GM21529 (cell line): ENCODE results near the gene CD248.
A peak's percentile ranks its signal among the peaks of the same experiment; 100 is the strongest.

Source experiments
- ATAC-seq: cut with Tn5 transposase; IDR thresholded peaks from one replicate; pipeline ENCODE4 v1.9.1; 2021; ENCODE audit not compliant: unreplicated experiment

Gene CD248

DNA sequence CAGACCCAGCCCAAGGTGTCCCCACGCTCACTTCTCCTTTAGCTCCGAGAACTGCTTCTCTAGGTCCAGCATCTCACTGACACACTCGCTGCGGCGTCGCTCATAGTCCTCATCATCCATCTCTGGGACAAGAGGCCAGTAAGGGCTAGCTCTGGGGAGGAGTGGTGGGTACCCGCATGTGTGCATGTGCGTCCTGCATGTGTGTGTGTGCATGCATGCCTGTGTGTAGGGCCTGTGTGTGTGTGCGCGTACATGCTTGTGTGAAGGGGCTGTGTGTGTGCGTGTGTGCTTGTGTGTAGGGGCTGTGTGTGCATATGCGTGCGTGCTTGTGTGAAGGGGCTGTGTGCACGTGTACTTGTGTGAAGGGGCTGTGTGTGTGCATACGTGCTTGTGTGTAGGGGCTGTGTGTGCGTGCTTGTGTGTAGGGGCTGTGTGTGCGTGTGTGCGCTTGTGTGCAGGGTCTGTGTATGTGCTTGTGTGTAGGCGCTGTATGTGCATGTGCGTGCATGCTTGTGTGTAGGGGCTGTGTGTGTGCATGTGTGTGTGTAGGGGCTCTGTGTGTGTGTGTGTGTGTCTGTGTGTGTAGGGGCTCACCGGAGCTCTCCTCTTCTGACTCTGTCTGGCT lies 24.8 kb upstream of the CD248 start:
- no peak for ATAC-seq

DNA sequence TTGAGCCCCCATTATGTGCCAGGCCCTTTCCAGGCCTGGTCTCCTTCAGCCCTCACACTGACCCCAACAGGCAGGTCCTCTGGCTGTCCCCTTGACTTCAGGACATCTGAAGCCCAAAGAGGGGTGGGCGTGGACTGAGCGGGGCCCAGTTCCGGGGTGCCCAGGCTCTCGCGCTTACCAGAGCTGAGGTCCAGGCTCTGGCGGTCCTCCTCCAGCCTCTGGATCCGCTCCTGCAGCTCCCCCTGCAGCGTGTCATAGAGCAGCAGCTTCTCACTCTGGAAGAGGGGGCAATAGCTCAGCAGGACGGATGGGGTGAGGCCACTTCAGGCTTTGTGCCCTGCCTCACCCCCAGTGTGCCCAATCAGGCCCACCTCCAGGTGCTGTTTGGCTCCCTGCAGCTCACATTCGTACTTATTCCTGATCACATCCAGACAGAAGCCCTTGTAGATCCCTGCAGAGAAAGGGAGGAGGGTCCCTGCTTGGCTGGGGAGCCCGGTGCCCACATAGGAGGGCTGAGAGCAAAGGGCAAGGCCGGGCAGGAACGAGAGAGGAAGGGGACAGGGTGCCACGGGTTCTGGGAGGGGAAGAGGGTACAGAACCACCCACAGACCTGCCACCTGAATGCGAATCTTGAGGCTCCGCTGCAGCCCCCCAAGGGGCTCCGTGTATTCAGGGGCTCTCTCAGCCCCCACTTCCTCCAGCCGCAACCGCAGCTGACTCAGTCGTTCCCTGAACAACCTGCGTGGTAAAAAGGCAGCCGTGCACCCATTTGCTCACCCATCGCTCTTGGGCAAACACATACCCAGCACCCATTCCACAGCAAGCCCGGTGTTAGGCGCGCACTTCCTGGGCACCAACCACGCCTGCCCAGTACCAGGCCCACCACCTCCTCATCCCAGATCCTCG lies 24.0 kb upstream of the CD248 start:
- no peak for ATAC-seq

DNA sequence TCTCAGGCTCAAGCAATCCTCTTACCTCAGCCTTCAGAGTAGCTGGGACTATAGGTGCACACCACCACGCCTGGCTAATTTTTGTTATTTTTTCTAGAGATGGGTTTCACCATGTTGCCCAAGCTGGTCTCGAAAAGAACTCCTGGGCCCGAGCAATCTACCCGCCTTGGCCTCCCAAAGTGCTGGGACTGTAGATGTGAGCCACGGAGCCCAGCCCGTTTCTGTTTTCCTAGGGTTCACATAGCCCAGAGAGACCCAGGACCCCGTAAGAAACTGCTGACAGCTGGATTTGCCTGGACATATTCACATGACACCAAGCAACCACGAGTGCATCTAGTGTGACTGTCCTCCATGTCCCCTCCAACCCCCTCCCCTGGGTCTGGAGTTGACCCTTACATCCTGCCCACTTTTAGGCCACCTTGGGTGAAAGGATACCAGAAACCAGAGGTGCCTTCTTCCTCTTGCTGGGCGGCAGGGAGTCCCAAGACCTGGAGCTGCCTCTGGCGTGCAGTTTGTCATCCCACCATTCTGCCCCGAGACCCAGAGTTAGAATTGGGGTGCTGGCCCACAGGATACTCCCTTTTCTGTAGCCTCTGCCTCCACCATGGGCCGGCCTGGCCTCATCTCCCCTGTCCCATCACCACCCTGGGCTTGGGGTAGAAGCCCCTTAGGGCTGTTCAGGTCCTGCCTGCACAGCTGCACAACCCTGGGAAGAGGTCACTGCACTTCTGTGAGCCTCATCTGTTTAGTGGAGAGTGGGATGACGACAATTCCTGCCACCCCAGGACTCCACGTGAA lies 23.0 kb upstream of the CD248 start:
- no peak for ATAC-seq

DNA sequence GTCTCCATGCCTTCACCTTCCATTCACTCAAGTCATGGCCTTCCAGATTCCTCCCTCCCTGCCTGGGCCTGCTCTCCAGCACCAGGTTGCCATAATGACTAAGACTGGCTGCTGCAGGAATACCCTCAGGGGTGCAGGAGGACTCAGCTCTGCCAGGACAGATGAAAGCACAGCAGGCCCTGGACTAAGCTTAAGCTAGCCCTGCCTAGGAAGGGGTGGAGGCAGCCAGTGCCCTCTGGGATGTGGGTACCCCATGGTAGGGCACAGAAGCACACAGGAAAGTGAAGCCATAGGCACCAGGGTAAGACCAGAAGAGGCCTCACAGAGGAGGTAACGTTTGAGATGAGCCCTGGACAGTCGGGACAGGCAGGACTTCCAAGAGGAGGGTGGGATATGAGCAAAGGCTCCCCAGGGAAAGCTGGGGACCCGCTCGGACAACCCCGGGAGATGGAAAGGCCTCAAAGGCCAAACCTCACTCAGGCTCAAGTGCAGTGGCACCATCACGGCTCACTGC lies 22.4 kb upstream of the CD248 start:
- no peak for ATAC-seq

DNA sequence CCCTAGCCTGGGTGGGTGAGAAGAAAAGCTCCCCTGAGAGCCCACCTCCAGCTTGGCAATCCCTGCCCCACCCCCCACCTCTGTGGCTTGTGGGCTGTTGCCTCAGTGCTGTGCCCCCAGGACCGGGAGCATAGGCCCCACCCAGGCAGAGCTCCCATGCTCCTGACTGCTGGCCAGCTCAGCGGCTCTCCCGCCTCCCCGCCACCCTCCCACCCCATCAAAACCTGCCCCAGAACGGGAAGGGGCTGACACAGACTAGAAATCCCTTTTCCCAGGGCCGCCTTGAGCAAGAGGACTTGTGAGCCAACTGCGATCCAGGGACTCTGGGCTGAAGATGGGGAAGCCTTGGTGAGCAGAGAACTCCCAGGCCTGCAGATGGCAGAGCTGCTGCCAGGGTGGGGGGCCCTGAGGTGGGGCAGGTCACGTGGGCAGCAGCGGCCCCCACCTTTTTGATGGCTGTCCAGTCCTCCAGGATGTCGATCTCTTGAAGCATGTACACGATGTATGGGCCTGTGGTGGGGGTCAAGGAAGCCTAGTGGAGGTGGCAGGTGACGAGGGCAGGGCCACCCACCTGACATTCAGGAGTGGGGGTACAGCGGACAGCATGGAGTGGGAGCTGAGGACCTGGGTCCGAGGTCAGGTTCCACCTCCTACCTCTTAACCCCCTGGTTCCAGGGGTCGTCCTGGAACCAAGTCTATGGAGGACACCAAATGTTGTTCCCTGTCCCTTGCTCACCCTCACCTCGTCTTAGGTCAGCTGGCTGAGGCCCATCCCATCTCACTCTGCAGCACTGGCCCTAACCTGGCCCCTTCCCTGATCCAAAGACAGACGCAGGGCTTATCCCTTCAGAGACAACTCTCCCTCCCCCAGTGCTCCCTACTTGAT lies 21.7 kb upstream of the CD248 start:
- no peak for ATAC-seq

DNA sequence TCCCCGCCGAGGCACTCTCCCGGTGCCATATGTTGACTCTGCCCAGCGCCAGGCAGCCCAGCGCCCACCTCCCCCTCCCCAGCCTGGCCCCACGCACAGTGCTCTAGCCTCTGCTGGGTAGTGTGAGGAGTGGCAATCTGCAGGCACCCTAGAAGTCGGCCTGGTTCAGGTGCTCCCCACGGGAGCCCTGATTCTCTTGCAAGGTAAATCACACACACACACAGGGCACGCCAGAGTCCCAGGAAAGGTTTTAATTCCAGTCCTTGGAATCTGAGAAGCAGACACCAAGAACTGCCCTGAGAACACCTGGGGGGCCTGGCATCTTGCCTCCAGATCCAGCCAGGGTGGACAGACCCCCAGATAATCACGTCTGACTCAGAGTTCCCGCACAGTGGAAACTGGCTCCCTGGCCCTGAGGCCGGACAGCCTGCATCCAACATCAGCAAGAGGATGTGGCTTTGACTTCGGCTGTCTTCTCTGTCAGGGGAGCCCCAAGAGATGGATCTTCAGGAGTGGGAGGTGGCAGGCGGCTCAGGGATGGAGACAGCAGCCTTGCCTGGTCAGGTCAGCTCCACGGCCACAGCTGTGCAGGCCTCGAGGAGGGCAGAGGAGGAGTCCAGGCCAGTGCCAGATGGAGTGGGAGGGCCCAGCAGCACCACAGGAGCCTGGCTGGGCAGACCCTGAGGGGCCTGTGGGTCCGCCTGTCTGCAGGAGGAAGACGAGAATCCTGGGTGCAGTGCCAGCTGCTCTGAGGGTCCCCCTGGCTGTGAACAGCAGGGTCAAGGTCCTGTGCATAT lies 20.5 kb upstream of the CD248 start:
- no peak for ATAC-seq

DNA sequence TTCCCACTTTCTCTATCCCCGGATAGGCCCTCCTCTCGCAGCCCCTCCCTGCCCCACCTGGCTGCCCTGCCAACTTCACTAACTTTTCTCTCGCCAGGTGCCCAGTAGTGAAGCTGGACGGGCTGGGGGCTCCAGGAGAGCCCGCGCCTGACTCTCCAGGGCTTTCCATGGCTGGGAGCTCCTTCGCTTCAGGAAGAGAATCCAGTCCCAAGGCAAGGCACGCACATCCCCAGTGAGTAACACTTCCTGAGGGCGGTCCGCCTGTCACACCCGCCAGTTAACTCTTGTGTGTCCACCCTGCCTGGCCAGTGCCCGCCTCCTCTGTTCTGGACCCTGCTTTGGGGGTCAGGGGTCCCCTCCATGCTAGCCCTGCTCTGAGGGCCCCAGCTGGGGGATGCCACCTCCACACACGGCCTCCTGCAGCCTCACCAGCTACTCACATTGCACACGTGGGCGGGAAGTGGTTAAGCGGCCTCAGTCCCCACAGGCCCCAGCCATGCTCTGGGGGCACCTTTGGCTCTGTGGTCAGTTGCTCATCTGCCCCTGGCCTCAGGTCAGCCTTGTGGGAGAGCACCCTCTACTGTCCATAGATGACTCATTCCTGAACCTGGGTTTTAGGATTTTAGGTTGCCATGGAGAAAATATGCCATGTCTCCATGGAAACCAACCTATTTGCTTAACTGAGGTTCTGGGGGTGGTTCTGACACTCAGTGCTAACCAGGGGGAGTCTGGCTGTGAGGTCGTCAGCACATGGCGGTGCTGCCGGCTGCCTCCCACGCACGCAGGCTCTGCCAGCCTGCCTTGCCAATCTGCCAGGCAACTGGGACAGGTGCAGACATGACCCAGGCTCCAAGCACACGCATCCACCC lies 19.6 kb upstream of the CD248 start, which contains the start of gene RIN1:
TSS of gene RIN1 (minus strand) at position 201 of the 869 bp plus-strand sequence. CDS start at position 169, 32 bp downstream.
- ATAC-seq: peak; percentile 57

DNA sequence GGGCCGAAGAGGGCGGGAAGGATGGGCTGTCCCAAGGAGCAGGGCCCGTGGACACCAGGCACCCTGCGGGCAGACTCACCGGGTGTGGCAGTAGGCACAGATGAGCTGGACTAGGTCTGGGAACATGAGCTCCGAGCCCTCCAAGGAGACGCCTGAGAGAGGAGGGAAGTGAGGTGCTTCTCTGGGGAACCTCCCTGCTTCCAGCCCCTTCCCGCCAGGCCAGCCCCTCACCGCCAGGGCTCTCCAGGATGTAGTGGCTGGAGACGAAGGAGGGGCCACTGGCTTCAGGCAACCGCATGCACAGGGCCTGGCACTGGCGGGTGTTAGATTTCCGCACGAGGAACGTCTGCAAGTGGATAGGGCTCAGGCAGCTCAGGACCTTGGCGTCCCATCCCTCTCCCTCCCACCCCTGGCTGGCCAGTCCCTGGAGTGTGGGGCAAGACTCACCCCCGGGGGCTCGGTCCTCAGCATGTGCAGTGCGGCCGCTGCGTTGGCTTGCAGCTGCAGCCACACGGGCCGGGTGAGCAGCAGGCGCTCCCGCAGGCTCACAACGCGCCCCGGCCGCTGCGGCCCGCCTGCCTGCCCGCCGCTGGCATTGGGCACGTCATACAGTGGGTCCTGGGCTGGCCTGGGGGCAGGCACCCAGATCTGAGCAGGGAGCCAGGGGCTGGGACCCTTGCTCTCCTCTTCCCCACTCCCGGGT lies 18.8 kb upstream of the CD248 start:
- no peak for ATAC-seq

DNA sequence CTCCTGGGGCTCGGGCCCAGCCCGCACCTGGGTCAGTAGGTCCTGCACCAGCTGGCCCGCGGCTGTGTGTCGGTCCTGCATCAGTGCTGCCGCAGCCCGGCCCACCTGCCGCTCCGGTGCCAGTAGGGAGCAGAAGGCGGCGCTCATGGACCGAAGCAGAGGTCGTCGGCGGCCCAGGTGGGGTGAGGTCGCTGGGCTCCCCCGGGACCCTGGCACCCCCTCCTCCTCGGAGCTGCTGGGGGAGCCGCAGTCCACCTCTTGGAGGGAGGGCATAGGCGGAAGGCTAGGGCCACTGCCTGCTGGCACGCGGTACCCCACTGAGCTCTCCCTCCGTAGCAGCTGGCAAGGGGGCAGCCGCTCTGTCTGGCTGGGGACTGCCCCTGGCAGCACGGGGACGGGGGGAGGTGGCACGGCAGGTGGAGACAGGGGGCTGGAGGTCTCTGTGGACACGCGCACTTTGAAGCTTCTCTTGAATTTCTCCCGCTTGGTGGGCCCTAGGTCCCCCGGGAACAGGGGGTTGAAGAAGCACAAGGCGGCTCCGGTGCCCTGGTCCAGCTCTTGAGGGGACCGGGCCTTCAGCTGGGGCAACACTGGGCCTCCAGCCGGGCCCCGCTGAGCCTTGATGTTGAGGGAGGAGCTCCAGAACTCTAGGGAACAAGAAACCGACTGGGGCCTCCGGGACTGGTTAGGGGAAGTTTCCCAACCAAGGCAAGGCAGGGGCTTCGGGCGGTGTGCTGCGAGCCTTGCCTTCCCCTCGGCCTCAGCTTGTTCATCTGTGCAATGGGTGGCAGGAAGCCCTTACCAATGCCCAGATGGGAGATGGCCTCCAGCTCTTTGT lies 18.0 kb upstream of the CD248 start:
- ATAC-seq: no peak

DNA sequence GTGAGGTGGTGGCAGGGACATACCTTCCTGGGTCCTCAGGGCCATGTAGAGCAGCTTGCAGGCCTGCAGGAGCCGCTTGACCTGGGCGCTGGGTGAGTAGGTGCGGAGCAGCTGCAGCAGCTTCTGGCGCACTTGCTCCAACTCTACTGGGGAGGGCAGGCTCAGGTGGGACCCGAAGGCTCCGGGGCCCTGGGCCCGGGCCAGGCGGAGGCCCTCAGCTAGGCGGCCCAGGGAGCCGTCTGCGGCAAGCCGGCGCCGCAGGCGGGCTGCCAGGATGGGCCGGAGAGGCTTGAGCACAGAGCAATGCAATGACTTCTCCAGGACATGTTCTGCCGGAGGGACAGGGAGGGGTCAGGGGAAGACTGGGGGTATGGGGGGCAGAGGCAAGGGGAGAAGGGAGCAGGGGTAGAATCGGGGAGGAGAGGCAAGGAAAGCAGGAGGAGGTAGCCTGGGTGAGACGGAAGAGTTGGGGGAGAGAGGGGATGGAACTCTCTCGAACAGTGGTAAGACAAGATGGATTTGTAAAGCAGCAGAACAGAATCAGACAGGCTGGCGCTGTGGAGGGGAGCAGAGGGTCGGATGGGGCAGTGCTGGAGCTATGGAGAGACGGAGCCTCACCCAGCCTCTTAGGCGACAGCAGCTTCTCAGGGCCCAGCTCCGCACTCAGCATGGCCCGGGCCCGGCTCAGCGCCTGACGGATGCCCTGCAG lies 17.2 kb upstream of the CD248 start:
- no peak for ATAC-seq

DNA sequence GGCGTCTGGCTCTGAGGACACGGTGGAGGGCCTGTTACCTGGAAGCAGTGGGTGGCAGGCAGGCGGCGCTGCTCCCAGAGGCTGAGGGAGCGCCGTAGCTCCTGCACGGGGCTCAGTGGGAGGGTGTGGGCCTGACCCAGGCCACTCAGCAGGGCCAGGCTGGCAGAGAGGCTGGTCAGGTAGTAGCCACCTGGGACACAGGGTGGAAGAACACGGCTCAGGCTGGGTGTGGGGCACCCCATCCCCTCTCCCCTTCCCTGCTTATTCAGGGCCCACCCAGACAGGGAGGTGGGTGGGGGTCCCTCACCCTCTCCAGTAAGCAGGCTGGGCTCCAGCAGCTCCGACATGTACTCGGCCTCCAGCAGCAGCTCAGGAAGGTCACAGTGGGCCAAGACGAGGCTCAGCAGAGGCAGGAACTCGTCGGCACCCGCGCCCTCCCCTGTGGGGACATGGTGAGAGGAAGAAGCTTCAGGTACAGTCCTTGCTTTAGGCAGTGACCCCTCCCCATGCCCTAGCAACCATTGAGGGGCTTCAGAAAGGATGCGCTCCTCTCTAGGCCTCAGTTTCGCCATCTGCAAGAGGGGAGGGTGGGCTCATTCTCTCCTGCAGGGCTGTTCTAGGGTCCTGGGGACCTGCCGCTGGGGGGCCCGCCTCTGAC lies 16.5 kb upstream of the CD248 start:
- ATAC-seq: no peak

DNA sequence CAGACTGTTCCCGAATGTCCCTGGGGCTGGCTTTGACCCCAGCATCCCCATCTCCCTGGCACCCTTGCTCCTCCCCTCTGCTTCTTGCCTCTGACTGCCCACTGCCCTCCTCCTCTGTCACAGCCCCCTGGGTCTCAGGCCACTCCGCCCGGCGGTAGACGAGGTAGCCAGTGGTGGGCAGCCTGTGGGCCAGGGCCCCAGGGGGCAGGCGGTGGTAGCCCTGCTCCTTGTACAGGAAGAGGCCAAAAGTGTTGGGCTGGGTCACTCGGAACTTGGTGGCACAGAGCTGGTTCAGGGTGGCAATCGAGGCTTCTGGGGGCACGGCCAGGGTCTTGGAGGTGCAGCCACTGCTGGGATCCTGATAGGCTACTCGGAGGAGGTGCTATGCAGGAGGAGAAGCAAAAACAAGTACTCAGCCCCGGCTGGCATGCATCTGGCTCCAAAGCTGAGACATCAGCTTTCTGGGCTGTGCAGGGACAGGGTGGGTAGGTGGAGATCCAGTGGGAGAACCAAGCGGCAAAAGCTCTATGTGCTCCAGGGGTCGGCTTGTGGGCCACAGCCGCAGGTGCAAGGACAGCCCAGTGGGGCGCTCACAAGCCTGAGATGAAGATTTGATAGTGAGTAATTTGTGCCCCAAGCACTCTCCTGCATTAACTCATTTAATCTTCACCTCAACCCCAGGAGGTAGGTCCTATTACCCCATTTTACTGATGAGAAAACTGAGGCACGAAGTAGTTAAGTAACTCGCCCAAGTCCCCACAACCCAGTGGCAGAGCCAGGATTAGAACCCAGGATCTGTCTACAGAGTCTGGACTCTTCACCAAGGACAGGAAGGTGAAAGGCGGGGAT lies 15.8 kb upstream of the CD248 start:
- ATAC-seq: no peak

DNA sequence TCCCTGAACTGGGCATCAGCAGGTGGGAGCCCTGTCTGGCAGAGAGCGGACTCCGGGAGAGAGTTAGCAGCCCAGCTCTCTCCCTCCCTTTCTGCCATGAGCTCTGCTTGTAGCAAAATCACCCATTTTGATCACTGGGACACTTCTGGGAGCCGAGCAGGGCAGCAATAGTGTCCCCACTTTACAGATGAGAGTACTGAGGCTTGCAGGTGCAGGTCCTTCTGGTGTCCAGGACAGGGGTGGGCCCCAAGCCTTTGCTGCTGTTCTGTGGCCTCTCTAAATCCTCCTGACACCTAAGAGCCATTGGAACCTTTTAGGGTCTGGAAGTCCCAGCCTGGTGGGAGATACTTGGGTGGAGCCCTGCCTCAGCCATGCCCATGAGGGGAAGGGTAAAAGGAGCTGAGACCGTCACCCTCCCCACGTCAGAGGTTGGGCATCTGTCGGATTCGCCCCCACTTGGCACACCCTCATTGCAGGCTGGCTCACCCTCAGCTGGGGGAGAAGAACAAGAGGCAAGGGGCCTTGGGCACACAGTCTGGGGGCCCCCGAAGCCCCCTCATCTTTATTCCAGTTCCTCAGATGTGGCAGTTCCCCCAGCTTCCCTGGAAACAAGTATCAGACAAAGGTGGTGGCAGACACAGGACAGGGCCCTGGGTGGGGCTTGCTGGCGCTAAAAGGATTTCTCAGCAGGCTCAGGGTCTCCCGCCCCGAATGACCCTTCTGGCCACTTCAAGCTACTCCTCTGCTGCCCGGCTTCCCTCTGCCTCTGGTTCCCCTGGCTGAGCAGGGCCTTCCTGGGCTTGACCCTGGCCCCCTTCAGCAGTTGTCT lies 14.9 kb upstream of the CD248 start:
- ATAC-seq: no peak

DNA sequence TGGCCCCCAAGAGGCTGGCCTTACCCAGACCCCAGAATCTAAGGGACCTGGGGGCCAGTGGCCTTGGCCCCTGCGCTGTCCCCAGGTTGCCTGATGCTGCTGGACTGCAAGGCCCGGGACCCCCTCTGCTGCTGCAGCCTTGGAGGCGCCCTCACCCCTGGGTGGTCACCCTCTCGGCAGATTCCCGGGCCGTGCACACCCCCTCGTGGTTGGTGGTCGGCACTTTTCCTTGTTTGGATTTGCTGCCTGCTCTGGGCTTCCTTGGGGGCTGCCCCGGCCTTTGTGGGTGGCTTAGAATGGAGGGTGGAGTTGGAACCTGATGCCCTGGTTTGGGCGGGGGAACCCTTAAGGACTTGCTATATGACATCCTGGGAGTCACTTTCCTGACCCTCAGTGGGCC lies 14.1 kb upstream of the CD248 start:
- ATAC-seq: no peak
